ENCODE measurements around the gene PIK3CD.

- no peak for TF ChIP-seq POLR2A (IDR thresholded peaks at IDR 0.05; ENCODE audit: low read depth, low read length)
- TF ChIP-seq POLR2AphosphoS5 (IDR thresholded peaks at IDR 0.05; ENCODE audit: low read depth, low read length), result no peak
- TF ChIP-seq TAF1 (IDR thresholded peaks at IDR 0.05; ENCODE audit: borderline replicate concordance, low read depth, low read length), result no peak
Observed at GRCh38 chr1:9671377-9672140, 20.0 kb downstream of the PIK3CD start.

Data from GM12892 (cell line).